Measurements from ENCODE around the gene ID2.

The ID2 gene

GRCh38 chr2:8658064-8658862, 23.6 kb upstream of the ID2 start:
- TF ChIP-seq CEBPB (IDR thresholded peaks at IDR 0.05), result no peak
- no peak for TF ChIP-seq FOXM1 (IDR thresholded peaks at IDR 0.05; ENCODE audit: borderline replicate concordance, low read depth)
- TF ChIP-seq, protein P1, sequence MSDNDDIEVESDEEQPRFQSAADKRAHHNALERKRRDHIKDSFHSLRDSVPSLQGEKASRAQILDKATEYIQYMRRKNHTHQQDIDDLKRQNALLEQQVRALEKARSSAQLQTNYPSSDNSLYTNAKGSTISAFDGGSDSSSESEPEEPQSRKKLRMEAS (IDR thresholded peaks at IDR 0.05), result no peak
- no peak for TF ChIP-seq EP300 (IDR thresholded peaks at IDR 0.05; ENCODE audit: borderline replicate concordance)
- TF ChIP-seq TCF12 (IDR thresholded peaks at IDR 0.05; ENCODE audit: low read depth), result no peak

DNA sequence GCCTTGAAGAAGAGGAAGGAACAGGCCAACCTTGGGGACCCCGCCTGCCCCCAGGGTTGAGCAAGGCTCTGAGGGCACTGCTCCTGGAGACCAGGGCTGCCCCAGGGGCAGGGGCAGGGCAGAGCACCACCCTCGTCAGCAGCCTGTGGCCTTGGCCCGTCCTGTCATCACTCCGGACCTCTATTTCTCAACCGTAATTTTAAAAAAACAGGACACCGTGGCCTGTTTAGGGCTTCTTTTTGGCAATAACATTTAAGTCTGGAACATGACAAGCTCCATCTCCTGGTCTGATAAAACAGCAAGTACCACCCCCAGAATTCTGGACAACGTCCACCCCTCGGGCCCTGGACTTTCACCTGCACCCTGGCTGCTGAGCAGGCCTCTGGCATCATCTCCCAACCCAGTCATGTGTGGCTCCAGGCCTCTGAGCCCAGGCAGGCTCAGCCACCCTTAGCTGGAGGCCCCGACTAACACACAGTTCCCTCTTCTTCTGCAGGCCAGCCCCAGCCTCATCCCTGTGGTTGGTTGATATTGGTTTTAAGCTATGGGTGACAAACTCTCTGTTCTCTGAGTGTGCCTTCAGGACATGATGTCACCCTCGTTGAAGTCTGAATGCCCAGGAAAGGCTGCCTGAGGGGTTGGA, 22.6 kb upstream of the ID2 start:
- TF ChIP-seq CREB1 (IDR thresholded peaks at IDR 0.05; ENCODE audit: low read depth) (no peak), CEBPB (IDR thresholded peaks at IDR 0.05) (no peak), ZBTB7A (IDR thresholded peaks at IDR 0.05; ENCODE audit: low read depth) (no peak), FOXM1 (IDR thresholded peaks at IDR 0.05; ENCODE audit: borderline replicate concordance, low read depth) (no peak), RAD21 (IDR thresholded peaks at IDR 0.05; ENCODE audit: low read depth) (no peak), TCF12 (IDR thresholded peaks at IDR 0.05; ENCODE audit: low read depth) (no peak), YY1 (IDR thresholded peaks at IDR 0.05; ENCODE audit: low read depth) (no peak), TEAD4 (IDR thresholded peaks at IDR 0.05) (no peak), NFIC (IDR thresholded peaks at IDR 0.05) (no peak), TAF1 (IDR thresholded peaks at IDR 0.05; ENCODE audit: low read depth) (no peak), EGR1 (IDR thresholded peaks at IDR 0.05) (no peak), EP300 (IDR thresholded peaks at IDR 0.05; ENCODE audit: borderline replicate concordance) (no peak)
- TF ChIP-seq, protein P2, sequence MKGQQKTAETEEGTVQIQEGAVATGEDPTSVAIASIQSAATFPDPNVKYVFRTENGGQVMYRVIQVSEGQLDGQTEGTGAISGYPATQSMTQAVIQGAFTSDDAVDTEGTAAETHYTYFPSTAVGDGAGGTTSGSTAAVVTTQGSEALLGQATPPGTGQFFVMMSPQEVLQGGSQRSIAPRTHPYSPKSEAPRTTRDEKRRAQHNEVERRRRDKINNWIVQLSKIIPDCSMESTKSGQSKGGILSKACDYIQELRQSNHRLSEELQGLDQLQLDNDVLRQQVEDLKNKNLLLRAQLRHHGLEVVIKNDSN (IDR thresholded peaks at IDR 0.05), result no peak
- TF ChIP-seq, protein P1 (IDR thresholded peaks at IDR 0.05), result no peak
- TF ChIP-seq, protein P3, sequence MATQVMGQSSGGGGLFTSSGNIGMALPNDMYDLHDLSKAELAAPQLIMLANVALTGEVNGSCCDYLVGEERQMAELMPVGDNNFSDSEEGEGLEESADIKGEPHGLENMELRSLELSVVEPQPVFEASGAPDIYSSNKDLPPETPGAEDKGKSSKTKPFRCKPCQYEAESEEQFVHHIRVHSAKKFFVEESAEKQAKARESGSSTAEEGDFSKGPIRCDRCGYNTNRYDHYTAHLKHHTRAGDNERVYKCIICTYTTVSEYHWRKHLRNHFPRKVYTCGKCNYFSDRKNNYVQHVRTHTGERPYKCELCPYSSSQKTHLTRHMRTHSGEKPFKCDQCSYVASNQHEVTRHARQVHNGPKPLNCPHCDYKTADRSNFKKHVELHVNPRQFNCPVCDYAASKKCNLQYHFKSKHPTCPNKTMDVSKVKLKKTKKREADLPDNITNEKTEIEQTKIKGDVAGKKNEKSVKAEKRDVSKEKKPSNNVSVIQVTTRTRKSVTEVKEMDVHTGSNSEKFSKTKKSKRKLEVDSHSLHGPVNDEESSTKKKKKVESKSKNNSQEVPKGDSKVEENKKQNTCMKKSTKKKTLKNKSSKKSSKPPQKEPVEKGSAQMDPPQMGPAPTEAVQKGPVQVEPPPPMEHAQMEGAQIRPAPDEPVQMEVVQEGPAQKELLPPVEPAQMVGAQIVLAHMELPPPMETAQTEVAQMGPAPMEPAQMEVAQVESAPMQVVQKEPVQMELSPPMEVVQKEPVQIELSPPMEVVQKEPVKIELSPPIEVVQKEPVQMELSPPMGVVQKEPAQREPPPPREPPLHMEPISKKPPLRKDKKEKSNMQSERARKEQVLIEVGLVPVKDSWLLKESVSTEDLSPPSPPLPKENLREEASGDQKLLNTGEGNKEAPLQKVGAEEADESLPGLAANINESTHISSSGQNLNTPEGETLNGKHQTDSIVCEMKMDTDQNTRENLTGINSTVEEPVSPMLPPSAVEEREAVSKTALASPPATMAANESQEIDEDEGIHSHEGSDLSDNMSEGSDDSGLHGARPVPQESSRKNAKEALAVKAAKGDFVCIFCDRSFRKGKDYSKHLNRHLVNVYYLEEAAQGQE (IDR thresholded peaks at IDR 0.05; ENCODE audit: low read depth), result no peak

DNA sequence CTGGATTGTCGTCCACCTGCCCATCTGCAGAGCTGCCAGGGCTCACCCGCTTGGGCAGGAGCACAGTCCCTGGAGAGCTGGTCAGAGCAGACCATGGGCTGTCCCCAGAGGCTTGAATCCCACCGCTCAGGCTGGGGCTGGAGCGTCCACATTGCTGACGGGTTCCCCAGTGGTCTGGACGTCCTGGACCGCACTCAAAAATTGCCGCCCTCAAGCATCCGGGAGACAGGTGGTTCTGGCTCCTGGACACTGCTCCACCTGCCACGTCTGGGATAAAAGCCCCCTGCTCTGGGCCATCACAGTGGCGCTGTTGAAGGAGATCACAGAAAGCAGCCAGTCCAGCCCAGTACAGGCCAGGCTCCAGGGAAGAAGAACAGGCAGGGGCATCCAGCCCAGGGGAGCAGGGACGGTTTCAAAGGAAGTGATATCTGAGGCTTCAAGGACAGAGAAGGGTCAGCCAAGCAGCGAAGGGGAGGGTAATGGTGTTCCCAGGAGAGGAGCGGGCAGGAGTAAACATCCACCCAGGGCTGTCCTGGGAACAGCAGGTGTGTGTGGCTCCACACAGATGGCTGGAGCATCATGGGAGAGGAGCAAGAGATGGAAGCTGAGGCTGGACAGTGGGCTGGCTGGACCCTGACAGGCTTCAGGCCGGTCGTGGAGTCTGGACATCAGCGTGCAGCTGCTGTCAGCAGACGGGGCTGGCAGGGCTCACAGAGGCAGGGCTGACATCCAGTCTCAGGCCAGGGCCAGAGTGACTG, 21.9 kb upstream of the ID2 start:
- TF ChIP-seq ZBTB7A (IDR thresholded peaks at IDR 0.05; ENCODE audit: low read depth) (no peak), TCF12 (IDR thresholded peaks at IDR 0.05; ENCODE audit: low read depth) (no peak), YY1 (IDR thresholded peaks at IDR 0.05; ENCODE audit: low read depth) (no peak), EGR1 (IDR thresholded peaks at IDR 0.05) (no peak), TAF1 (IDR thresholded peaks at IDR 0.05; ENCODE audit: low read depth) (no peak), RAD21 (IDR thresholded peaks at IDR 0.05; ENCODE audit: low read depth) (no peak), CREB1 (IDR thresholded peaks at IDR 0.05; ENCODE audit: low read depth) (no peak), FOXM1 (IDR thresholded peaks at IDR 0.05; ENCODE audit: borderline replicate concordance, low read depth) (no peak), TEAD4 (IDR thresholded peaks at IDR 0.05) (no peak)
- TF ChIP-seq, protein P2 (IDR thresholded peaks at IDR 0.05), result no peak
- TF ChIP-seq, protein P3 (IDR thresholded peaks at IDR 0.05; ENCODE audit: low read depth), result no peak
- TF ChIP-seq, protein P1 (IDR thresholded peaks at IDR 0.05), result no peak

DNA sequence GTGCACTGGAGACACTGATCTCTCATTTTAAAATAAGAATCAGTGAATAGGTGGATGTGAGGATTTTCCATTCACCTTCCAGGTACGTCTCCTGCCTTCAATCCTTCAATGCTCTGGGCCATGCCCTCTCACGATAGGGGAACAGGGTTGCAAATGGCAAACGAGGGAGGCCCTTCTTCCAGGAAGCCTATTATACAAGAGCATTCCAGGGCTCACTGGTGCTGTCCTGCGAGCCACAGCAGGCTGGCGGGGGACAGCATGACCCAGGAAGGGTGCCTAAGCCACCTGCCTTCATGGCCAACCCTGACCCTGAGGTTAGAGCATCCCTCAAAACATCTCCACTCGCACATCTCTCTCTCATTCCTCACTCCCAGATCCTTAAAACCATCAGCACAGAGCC, 20.6 kb upstream of the ID2 start:
- TF ChIP-seq ZBTB7A (IDR thresholded peaks at IDR 0.05; ENCODE audit: low read depth) (no peak), CREB1 (IDR thresholded peaks at IDR 0.05; ENCODE audit: low read depth) (no peak), TCF12 (IDR thresholded peaks at IDR 0.05; ENCODE audit: low read depth) (no peak), RAD21 (IDR thresholded peaks at IDR 0.05; ENCODE audit: low read depth) (no peak), CEBPB (IDR thresholded peaks at IDR 0.05) (no peak), YY1 (IDR thresholded peaks at IDR 0.05; ENCODE audit: low read depth) (no peak), TEAD4 (IDR thresholded peaks at IDR 0.05) (no peak), FOXM1 (IDR thresholded peaks at IDR 0.05; ENCODE audit: borderline replicate concordance, low read depth) (no peak), EP300 (IDR thresholded peaks at IDR 0.05; ENCODE audit: borderline replicate concordance) (no peak), TAF1 (IDR thresholded peaks at IDR 0.05; ENCODE audit: low read depth) (no peak), NFIC (IDR thresholded peaks at IDR 0.05) (no peak), EGR1 (IDR thresholded peaks at IDR 0.05) (no peak)
- TF ChIP-seq, protein P2 (IDR thresholded peaks at IDR 0.05), result no peak
- TF ChIP-seq, protein P3 (IDR thresholded peaks at IDR 0.05; ENCODE audit: low read depth), result no peak
- TF ChIP-seq, protein P1 (IDR thresholded peaks at IDR 0.05), result no peak
